ENCODE data around the gene ANO2.

ANO2 gene

DNA sequence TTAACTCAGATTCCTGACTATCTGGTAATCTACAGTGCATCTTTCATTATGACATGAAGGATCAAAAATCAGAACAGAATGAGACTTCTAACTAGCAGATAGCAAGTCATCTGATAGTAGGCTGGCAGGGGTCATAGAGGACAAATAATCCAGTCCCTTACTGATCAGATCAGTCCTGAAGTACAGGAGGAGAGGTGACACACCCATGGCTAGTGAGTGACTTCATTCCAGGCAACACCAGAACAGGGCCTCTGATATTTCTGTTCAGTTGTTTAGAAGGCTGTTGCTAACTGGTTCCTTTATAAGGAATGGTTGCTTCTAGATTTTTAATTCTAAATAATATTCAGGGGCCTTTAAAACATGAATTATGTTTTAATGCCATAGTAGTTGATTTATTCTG, 291.0 kb downstream of the ANO2 start:
- no peak for DNase-seq

DNA sequence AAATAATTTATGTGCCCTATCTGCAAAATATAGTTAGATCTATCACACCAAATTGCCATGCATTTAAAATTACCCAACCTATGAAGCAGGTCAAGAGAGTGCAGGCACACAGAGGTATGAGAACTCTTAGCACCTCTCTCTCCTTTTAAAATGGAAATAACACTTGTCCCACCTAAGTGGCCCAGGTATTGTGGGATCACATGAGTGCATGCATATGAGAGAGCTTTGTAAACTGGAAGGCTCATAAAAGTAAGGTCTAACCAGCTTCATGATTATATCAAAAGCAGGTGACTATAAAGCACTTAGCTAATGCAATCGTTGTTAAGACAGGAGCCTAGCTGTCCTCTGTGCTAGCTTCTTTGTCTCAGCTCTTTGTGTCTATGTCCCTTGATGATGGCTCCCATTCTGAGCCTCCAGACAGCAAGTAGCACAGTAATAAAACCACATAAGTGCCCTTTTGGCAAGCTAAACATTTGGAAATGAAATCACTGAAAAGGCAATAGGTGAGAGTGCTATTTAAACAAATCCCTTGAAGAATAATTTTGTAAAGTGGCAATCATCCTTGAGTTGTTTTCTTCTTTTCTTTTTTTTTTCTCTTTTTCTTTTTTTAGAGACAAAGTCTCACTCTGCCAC, 294.1 kb downstream of the ANO2 start:
- DNase-seq, result no peak

DNA sequence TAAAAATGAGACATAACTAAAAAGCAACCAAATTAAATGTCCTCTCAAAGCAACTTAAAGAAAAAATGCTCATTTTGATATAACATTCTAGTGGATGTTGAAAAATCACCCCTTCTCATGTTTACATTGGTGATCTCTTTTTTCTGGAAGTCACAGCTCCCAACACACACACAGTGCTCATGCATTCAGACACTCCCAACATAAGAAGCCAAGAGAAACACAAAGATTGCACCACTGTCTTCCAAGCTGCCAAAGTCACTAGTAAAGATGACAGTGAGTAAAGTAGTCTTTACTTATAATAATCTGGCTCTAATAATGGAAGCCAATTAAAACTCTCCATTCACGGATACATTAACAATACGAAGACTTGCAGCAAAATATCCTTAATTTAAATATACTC, 294.8 kb downstream of the ANO2 start:
- no peak for DNase-seq

DNA sequence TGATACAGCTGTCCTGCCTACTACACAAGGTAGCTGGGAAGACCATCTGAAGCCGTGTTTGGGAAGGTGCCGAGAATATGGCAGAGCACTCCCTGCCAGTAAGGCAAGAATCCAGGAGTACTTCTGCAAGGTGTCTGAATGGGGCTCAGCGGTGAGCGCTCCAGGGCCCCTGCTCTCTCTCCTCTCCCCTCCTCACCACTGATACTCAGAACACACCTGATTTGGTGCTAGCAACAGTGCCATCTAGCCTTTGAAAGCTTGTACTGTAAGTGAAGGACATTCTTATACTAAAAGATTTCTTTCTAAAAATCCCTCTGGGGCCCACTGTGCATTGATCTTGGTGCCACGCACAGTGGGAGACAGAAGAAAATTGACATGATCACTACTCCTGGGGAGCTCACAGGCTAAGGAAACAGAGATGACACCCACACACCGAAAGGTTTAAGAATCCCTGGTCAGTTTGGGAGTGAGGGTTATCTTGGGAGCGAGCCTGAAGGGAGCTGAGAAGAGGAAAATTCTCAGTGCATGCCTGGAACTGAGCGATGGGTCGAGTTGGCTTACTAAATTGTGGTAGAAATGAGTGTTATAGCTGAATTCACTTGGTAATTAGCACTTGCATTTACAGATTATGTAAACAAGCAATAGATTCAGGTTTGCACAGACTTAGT, 296.2 kb downstream of the ANO2 start:
- DNase-seq, result no peak

DNA sequence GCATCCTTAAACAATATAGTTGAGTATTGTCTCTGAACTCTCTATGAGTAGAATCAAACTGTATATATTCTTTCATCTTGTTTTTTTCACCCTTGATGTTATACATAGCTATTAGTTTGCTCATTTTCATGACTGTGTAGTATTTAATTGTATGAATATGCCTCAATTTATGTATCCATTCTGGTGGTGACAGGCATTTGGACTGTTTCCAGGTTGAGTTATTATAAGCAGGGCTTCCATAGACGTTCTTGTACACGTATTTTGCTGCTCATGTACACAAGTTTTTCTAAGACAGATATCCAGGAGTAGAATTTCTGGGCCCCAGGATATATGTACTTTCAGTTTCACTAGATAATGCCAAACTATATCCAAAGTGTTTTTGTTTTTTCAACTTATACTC, 301.8 kb downstream of the ANO2 start:
- no peak for DNase-seq

DNA sequence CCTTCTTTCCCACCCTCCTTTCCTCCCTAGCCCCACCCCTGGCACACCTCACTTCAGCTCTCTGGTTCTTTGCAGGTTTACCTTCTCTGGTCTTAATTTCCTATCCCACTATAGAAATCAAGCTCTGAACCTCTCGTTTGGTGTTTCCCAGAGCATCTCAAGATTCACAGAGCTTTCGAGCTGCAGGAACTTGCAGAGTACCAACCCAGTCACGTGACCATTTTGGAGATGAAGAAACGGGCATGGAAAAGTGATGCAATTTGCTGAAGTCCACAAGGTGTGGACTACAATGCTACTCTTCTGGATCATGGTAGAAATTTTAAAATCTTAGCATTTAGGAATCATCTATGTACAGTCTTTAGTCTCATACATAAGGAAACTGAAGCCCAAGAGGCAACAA, 307.4 kb downstream of the ANO2 start:
- no peak for DNase-seq

DNA sequence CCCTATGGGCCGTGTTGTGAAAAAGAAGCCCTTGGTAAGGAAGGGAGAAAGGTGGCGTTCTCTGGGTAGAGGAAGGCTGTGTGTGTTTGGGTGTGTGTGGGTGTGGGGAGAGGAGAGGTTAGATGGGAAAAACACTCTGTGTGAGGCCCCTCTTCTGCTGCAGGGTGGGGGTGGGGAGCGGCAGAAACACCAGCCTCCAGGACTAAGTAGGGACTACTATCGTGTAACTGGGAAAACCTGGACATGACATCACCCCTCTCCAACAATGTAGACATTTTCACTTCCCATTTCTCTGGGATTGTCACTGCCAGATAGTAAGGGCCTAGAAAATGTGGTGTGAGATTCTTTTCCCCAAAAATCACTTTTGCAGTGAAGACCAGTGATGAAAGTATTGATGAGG, 308.2 kb downstream of the ANO2 start:
- DNase-seq, result no peak

DNA sequence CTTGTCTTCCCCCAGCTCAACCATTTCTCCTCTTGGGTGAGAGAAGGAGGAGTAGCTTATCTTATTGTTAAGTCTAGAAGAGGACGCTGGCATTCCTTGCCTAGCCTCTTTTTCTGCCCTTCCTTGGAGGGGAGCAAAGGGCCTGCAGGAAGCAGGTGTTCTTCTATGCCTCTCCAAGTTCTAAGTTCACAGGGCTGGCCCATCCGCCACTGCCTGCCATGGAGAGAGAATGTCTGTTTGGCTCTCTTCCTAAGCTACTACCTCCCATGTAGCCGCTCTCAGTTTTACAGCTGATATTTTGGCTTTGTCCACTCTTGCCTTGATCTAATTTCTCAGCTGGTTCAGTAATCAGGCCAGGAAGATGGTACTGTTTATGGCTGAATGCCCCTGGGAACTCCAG, 312.0 kb downstream of the ANO2 start:
- no peak for DNase-seq

DNA sequence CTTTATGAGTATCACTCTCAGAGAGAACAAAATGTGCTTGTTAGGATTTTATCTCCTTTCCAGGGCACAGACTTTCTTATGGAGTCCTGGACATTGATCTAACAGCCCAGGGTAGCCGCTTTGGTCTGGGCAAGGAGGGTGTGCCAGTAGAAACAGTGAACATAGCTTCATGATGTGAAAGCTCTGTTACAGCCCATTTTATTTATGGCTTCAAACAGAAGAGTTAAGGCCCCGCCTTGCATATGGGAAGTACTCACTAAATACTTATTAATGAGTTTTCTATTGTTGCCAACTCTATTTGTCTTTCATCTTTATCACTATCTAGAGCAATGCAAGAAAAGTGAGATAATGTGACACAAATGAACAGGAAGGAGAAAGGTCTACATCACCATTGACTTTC, 312.6 kb downstream of the ANO2 start:
- no peak for DNase-seq

DNA sequence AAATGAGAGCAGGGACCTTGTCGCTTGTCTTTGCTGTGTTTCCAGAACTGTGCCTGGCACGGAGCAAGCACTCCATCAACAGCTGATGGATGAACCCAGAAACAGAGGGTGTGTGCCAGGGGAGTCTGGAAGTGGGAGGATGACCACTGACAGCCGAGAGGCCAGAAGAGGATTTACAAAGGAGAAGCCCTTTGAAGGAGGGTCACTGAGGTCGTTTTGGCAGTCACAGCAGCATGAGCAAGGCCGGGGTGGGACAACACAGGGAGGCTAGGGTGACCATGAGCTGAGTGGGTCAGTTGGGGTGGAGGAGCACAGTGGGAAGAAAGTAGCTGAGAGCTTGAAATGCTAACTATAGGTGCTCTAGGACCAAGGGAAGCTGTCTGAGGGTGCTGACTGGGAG, 313.6 kb downstream of the ANO2 start:
- no peak for DNase-seq

DNA sequence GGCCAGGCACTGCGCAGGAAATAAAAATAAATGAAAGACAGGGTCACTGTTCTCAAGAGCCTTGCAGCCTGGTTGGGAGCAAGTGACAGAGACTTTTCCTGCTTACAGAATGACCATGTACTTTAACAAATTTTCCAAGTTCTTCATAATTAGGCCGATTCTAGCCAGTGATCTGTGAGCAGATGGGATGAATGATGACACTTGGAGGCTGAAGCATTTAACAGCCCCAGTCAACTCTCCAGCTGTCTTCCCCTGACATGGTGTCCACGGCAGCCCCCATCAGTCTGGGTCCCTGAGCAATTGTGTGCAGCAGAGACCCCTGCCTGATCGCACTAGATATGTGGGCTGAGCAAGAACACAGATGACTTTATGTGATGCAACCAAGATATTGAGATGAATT, 314.3 kb downstream of the ANO2 start:
- DNase-seq, result no peak

DNA sequence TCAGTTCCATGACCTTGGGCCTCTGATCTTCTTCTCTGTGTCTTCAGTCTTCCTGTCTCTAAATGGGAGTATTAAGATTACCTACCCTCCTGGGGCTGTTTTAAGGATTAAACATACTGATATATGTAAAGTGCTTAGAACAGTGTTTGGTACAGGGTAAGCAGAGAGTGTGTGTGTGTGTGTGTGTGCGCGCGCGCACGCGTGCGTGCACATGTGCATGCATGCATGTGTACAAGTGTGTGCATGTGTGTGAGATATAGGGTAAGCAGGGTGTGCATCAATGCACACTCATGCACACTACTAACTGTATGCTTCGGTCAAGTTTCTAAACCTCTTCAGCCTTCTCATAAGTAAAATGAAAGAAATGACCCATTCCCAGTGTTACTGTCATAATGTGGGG, 316.6 kb downstream of the ANO2 start:
- DNase-seq, result no peak

DNA sequence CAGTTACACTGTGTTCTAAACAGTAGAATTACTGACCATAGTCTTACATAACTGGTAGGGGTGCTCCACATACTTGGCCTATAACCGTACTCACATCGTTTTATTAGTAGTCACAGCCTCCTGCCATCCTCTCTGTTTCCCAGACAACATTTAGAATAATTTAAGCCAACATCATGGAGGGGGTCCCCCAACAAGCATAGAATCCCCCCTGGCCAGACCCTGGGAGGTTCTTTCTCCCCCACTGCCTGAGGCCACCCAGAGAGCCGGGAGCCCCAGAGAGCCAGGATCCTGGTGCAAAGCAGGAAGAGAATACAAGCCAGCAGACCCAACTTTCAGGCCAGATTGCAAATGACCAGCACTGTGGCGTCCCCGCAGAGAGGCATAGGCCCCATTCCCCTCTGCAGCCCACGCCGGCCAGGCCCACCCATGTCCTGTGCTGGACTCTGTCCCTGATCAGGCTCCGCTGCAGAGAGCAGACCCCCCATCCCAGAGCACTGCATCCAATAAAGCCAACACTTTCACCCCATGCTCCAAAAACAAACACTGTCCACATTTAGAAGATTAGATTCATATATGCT, 317.9 kb downstream of the ANO2 start:
- no peak for DNase-seq

DNA sequence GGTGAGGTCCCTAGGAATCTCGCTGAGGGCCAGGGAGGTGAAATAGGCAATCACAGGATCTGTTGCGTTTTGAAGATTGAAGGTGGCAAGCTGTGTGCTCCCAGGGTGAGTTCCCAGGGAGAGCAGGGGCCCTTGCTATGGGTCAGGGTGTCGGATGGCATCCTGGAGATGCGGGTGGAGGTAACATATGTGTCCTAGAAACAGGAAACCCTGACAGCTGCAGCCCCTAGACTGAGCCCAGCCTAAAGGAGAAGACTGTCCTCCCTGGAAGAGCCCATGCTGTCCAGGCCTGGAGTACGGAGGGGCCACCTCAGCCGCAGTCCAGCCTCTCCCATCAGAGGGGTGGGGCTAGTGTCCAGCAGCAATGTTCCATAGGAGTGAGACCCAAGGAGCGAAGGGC, 318.9 kb downstream of the ANO2 start:
- no peak for DNase-seq

DNA sequence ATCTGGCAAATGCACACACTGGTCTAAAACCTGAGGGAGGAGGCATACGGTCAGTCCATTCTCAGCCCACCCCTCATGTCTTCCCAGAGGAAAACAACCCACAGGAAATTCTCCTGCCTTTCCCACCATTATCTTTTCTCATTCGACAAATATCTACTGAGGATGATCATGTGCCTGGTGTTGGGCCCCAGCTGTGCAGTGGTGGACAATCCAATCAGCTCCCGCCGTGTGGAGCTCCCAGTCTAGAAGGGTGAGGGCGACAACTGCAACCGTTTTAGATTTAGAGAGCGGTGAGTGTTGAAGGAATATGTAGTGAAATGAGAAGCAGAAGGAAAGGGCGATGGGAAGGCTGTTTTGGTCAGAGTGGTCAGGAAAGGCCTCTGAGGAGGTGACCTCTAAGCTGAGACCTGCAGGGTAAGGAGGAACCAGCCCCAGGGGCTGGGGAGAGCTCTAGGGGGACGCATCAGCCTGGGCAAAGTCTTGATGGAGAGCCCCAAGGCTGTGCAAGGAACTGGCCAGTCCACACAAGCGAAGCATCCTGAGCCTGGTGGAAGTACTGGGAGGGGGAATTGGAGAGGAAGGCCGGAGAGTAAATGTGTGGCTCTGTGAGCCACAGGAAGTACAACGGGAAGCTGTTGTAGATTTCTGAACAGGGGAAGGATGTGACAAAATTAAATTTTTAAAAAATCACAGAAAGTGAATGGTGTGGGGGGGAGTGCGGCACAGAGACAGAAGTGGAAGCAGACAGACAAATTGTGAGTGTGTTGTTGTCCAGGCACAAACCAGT, 320.4 kb downstream of the ANO2 start:
- no peak for DNase-seq

DNA sequence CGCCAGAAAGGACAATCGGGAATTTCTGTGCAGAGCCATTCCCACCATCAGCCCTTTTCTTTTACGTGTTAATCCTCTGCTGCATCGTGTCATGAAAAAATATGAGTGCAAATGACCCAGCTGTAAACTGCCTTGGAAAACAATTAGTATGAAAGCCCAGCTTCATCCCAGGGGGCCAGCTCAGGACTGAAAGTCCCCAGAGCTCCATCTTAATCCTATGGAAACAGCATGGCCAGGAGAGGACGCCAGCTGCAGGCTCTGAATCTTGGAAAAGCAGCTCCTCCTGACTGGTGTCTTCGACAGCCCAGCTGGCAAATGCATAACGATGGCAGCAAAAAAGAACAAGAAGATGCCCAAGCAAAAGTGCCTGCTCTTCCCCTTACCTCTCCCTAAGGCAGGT, 321.6 kb downstream of the ANO2 start:
- DNase-seq, result no peak

DNA sequence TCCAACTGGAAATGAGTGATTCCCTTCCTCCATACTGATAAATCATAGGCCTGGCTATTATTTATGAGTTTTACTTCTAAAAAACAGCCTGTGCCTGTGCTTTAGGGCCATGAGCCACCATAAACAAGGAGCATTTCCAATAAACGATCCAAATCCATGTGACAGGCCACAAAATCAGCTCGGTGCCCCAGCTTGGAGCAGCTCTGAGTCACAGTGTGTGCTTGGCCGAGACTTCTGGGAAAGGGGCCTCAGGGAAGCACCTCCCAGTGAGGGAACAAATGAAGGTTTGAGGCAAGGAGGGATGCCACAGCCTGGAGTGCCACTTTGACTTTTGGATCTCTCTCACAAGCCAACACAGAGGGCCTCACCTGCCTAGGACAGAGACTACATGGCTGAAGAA, 322.8 kb downstream of the ANO2 start:
- DNase-seq, result no peak

DNA sequence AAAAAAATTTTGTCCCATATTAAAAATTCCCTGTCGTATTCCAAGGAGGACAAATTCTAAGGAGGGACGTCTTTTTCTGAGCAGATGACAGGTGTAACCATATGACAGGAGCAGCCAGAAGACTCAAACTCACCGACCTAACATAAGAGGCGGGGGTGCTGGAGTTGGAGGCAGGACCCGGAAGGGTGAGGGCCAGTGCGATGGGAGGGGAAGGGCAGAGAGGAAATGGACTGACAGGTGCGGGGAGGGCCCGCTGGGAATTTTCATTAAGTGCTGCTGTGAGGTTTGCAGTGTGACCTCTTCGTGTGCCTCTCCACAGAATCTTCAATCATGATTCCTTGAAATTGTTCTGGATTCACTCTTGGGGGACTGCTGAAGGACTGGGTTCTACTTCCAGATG, 323.7 kb downstream of the ANO2 start:
- no peak for DNase-seq

DNA sequence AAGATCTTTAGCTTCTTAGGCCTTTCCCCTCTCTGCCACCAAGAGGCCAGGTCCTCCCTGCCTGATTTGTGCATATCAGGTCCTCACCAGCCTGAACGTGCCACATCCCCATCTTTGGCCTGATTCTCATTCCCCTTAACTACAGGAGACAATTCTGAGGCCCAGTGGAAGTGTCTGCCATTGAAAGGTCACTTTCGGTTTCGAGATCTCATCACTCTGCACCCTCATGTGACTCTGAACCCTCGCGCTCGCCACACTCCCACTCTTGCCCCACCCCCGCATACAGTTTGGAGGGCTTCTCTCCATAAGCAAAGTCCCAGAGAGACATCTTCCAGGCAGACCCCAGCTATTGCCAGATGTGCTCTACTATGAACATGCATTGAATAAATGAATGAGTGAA, 324.2 kb downstream of the ANO2 start:
- no peak for DNase-seq

DNA sequence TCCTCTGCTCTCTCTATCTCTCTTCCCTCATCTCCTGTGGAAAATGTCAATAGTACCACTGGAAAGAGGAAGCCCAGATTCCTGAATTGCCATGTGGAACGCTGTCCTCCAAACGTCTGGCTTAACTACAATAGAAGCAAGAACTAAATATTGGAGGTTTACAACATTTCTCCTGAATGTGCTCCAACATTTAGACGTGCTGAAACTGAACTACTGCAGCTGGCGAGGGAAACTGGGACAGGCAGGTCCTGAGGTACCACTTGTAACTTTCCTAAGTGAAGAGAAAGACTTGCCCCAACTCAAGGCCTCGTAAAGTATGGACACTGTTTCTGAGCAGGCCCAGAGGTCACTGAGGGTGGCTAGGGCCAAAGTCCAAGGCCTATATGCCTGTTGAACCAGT, 325.4 kb downstream of the ANO2 start:
- no peak for DNase-seq

DNA sequence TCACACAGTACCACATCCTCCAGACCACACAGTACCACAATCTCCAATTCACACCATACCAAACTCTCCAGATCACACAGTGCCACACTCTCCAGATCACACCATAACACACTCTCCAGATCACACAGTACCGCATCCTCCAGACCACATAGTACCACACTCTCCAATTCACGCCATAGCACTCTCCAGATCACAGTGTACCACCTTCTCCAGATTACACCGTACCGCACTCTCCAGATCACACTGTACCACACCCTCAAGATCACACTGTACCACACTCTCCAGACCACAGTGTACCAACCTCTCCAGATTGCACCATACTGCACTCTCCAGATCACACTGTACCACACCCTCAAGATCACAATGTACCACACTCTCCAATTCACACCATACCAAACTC, 328.2 kb downstream of the ANO2 start:
- no peak for DNase-seq

DNA sequence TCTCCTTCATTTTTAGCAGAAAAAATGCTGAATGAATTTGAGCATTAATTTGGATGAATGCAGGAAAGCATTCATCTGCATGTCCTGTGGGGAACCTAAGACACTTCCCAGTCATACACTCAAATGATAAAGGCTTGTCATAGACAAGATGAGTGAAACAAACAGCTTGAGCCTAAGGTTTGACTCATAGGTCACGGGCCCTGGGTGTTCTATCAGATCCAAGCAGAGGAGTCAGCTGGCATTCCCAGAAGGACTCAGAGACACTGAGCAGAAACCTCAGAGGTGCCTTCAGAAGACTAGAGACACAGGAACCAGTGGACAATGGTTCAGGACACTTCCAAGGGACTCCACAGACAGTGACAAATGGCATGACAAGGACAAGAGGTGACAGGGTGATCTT, 329.3 kb downstream of the ANO2 start:
- no peak for DNase-seq

DNA sequence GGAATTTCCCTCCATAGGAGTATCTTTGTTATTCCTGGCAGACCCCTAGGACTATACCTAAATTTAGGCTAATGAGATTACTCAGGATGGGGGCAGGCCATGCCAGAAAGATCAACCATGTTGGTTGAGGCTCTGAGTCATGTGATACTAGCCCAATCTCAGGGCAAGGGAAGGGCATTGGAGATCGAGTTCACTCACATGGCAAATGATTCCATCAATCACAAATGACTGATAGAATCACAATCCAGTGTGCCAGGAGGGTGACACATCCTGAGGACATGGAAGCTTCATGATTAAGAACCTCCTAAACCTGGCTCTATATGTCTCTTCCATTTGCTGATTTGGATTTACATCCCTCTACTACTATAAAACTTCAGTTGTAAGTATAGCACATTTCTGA, 330.8 kb downstream of the ANO2 start:
- no peak for DNase-seq

Measured in stimulated activated CD8-positive, alpha-beta memory T cell treated with anti-CD3 and anti-CD28 coated beads, Interleukin-4, amount 100 ng/mL, for 48 hours (primary cell).